Measurements from ENCODE around the gene NUSAP1.
"Not testable (repeated sequence)": the region's sequence is repeated elsewhere in the genome, so short reads cannot be mapped to it uniquely, and the experiment has no call there.

The NUSAP1 gene

DNA sequence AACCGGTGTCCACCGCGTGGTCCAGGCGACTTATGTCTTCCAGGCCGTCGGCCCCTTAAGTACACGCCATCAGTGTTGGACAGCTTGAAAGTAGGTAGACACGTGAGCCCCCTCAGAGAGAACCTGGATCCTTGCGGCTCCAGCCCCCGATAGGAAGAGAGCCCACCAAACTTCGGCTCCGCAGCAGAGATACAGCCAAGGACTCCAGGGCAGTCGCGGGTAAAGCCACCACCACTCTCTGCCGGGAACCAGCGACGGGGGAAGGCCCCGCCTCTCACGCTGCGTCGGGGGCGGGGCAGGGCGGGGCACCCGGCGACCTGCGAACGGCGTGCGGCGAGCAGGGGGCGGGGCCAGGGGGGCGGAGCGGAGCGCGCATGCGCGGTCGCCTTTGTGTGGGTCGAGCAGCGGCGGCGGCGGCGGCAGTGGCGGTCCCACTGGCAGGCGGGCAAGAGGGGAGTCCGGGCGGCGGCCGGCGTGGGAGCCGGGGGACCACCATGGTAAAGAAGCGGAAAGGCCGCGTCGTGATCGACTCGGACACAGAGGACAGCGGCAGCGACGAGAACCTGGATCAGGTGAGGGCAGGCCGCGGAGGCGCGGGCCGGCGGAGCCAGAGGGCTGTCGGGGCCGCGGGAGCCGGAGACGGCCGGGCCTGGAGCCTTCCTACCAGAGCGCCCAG, 84.2 kb downstream of the NUSAP1 start, which contains the start of gene RTF1:
Gene RTF1, plus strand, starts transcription at position 354 of the 676 bp plus-strand sequence. Its CDS starts 21 bp downstream, at position 375.
- peak; percentile 99 for DNase-seq

DNA sequence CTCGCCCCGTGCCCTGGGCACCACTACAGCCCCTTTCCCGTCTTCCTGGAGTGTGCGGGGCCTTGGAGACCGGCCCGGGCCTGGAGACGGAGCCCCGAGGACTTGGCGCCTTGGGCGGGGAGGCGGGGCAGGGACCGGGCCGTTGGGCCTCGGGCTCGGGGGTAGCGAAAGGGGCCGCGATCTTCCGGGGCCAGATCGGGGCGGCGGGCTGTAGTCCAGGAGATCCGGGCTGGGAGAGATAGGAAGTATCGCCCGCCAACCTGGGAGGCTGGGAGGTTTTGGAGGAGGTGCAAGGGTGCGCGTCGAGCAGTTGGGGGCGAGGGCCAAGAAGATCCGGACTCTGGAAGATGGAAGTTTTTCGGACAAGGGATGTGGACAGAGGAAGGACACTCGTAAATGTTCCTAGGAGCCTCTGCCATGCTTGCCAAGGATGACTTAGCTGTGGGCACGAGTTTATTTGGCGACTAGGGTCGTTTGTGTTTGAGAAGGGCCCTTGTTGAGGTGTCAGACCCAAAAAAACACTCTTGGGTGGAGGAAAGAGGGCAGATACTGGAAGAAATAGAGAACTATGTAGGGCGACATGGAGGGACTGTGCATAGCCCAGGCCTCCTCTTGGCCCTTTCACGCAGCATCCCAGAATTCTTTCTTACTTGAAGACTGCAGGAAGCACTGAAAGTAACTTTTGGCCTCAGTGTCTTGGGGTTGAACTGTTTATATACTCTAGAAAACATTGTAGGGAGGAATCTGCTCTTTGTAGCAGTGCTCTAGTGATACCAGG, 84.9 kb downstream of the NUSAP1 start:
- peak; percentile 54 for DNase-seq

GRCh38 chr15:41423979-41424659, 91.4 kb downstream of the NUSAP1 start:
- DNase-seq, result no peak

DNA sequence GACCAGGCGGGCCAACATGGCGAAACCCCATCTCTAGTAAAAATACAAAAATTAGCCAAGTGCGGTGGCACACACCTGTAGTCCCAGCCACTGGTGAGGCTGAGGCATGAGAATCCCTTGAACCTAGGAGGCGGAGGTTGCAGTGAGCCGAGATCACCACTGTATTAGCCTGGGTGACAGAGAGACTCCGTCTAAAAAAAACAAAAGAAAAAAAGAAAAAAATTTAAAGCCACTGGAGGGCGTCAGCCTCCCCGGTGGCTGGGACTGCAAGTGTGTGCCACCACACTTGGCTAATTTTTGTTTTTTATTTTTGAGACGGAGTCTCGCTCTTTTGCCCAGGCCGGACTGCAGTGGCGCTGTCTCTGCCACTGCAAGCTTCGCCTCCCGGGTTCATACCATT, 92.1 kb downstream of the NUSAP1 start:
- DNase-seq, result no peak

DNA sequence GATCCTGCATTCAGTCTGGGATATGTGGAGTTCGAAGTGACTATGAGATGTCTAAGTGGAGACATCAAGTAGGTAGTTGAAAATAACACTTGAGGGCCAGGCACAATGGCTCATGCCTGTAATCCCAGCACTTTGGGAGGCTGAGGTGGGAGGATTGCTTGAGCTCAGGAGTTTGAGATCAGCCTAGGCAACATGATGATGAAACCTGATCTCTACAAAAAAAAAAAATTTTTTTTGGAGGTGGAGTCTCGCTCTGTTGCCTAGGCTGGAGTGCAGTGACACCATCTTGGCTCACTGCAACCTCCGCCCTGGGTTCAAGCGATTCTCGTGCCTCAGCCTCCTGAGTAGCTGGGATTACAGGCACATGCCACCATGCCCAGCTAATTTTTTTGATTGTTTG, 93.2 kb downstream of the NUSAP1 start:
- not testable (repeated sequence) for DNase-seq

- peak; percentile 29 for DNase-seq
Measured at GRCh38 chr15:41429003-41429890, 96.6 kb downstream of the NUSAP1 start.
